Measurements from ENCODE around the gene CEP83.

GRCh38 chr12:94272280-94272679 lies 187.4 kb downstream of the CEP83 start:
- TF ChIP-seq EZH2 (IDR thresholded peaks at IDR 0.05; ENCODE audit: low read length, missing control alignments) (no peak), CTCF (conservative IDR thresholded peaks at IDR 0.05 in 1 of 2, IDR thresholded peaks at IDR 0.05 in 1 of 2; ENCODE audit: low read depth in 1 of 2, low read length in 2 of 2) (no peak)

Data from fibroblast of lung (primary cell).